ENCODE results near the gene SAP25.
"Not testable (repeated sequence)": the region's sequence is repeated elsewhere in the genome, so short reads cannot be mapped to it uniquely, and the experiment has no call there.

Gene SAP25

GRCh38 chr7:100532165-100533022 is 41.3 kb downstream of the SAP25 start:
- no peak for TF ChIP-seq CTCF (IDR thresholded peaks at IDR 0.05; ENCODE audit: low read depth, low read length)
- H3K4me3 ChIP-seq (ENCODE audit: low read depth, low read length) = no peak overlapping the region
- in situ Hi-C loops (cut with HindIII; ENCODE audit: low sequenced_read_pairs) = no loop called here
- no peak for DNase-seq (ENCODE audit: low read depth, low spot score)

GRCh38 chr7:100528108-100528866 is 45.4 kb downstream of the SAP25 start:
- in situ Hi-C loops (cut with HindIII; ENCODE audit: low sequenced_read_pairs); DNase-seq (ENCODE audit: low read depth, low spot score); H3K4me3 ChIP-seq (ENCODE audit: low read depth, low read length): not testable (repeated sequence)

GRCh38 chr7:100523192-100523591 is 50.5 kb downstream of the SAP25 start:
- H3K4me3 ChIP-seq (ENCODE audit: low read depth, low read length); in situ Hi-C loops (cut with HindIII; ENCODE audit: low sequenced_read_pairs); DNase-seq (ENCODE audit: low read depth, low spot score): not testable (repeated sequence)
